Skeletal muscle tissue (tissue), 4 donors: ENCODE data around the gene MYO16. TPM values are rescaled to one million over a fixed set of nuclear protein-coding genes. Genes with fewer than 3 reads are reported as not detected.
"Not testable (repeated sequence)": the region's sequence is repeated elsewhere in the genome, so short reads cannot be mapped to it uniquely, and the experiment has no call there.

Source experiments
- H3K27ac ChIP-seq: one replicate; pipeline ENCODE4 v1.7.0; 2013; ENCODE audit warnings: mild to moderate bottlenecking, low read depth, low read length, inconsistent platforms
- H3K27me3 ChIP-seq, 3 donors: one replicate each; pipeline ENCODE4 v1.7.0; 2013; ENCODE audit warnings: low read length in 3 of 3; ENCODE audit not compliant: control insufficient read depth in 3 of 3, insufficient read depth in 3 of 3
- H3K36me3 ChIP-seq, 3 donors: one replicate each; pipeline ENCODE4 v1.7.0; 2013; ENCODE audit warnings: low read length in 3 of 3; ENCODE audit not compliant: control insufficient read depth in 3 of 3, insufficient read depth in 3 of 3
- H3K4me1 ChIP-seq, 3 donors: one replicate each; pipeline ENCODE4 v1.7.0; 2013; ENCODE audit warnings: low read length in 3 of 3, mild to moderate bottlenecking in 3 of 3; ENCODE audit not compliant: control insufficient read depth in 3 of 3, insufficient read depth in 3 of 3
- H3K4me3 ChIP-seq, 3 donors: one replicate each; pipeline ENCODE4 v1.7.0; 2013; ENCODE audit warnings: low read length in 3 of 3
- H3K9ac ChIP-seq, 3 donors: one replicate each; pipeline ENCODE4 v1.7.0; 2013; ENCODE audit warnings: low read length in 3 of 3, mild to moderate bottlenecking in 3 of 3, moderate library complexity in 2 of 3, low read depth in 1 of 3
- H3K9me3 ChIP-seq, 3 donors: one replicate each; pipeline ENCODE4 v1.7.0; 2013; ENCODE audit warnings: low read length in 3 of 3; ENCODE audit not compliant: control insufficient read depth in 3 of 3
- total RNA-seq: library from RNA; depleted of rRNA; stranded (reverse); fragments of >200 nt; gene quantifications from one replicate; pipeline ENCODE4 v1.2.3, GENCODE V29; 2014
- donor health status: Osteomylitis.

The MYO16 gene
- total RNA-seq, 1 donor from 2014 or later: 43.8 TPM

- H3K9ac ChIP-seq: no peak overlapping the region
- no peaks in the 10 kb centered on the region for H3K4me1 ChIP-seq
- H3K27ac ChIP-seq: no peak overlapping the region
- H3K36me3 ChIP-seq: no peaks in the 10 kb centered on the region
- peaks cover 0 to 2% (median 0%) of the 10 kb centered on the region in 3 donors for H3K27me3 ChIP-seq
- H3K4me3 ChIP-seq: no peak overlapping the region
- H3K9me3 ChIP-seq: no peaks in the 10 kb centered on the region
These were observed 461.4 kb downstream of the MYO16 start for GRCh38 chr13:109090796-109091195.

DNA sequence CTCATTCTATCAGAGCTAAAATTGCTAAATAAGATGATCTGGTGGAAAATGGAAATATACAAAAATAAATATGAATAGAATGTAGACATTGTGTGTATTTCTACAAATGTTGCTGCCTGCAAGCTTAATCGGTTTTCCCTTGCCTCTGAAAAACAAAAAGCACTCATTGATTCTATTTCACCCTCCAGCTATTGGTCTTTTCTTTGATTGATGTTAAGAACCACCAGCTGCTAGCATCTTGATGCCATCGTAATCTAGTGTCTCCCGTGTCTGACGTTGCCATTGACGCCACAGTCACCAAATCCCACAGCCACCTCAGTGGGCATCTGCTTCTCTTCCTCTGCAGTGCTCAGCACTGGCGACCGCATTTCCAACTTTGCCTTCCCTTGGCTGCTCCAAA, 461.8 kb downstream of the MYO16 start:
- H3K9me3 ChIP-seq: no peaks in the 10 kb centered on the region
- no peak overlapping the region for H3K9ac ChIP-seq
- H3K27ac ChIP-seq: no peak overlapping the region
- H3K4me1 ChIP-seq: no peaks in the 10 kb centered on the region
- peaks cover 0 to 2% (median 0%) of the 10 kb centered on the region in 3 donors for H3K27me3 ChIP-seq
- H3K4me3 ChIP-seq: no peak overlapping the region
- H3K36me3 ChIP-seq: no peaks in the 10 kb centered on the region

- H3K27me3 ChIP-seq, H3K27ac ChIP-seq, H3K36me3 ChIP-seq, H3K4me1 ChIP-seq, H3K9me3 ChIP-seq, H3K9ac ChIP-seq, H3K4me3 ChIP-seq: not testable (repeated sequence)
These were observed 462.8 kb downstream of the MYO16 start for GRCh38 chr13:109092186-109092585.

GRCh38 chr13:109093998-109094397, 464.6 kb downstream of the MYO16 start:
- peaks cover 0 to 2% (median 0%) of the 10 kb centered on the region in 3 donors for H3K9me3 ChIP-seq
- H3K4me3 ChIP-seq: no peak overlapping the region
- peaks cover 0 to 2% (median 0%) of the 10 kb centered on the region in 3 donors for H3K27me3 ChIP-seq
- H3K9ac ChIP-seq: no peak overlapping the region
- H3K27ac ChIP-seq: no peak overlapping the region
- H3K4me1 ChIP-seq: no peaks in the 10 kb centered on the region
- no peaks in the 10 kb centered on the region for H3K36me3 ChIP-seq

- peaks cover 0 to 3% (median 0%) of the 10 kb centered on the region in 3 donors for H3K9me3 ChIP-seq
- H3K4me3 ChIP-seq: no peak overlapping the region
- H3K27me3 ChIP-seq: peaks cover 0 to 2% (median 0%) of the 10 kb centered on the region in 3 donors
- H3K27ac ChIP-seq: no peak overlapping the region
- H3K36me3 ChIP-seq: no peaks in the 10 kb centered on the region
- H3K9ac ChIP-seq: no peak overlapping the region
- H3K4me1 ChIP-seq: no peaks in the 10 kb centered on the region
These were observed 465.7 kb downstream of the MYO16 start for GRCh38 chr13:109095126-109095525.

GRCh38 chr13:109096101-109096500, 466.7 kb downstream of the MYO16 start:
- peaks cover 0 to 3% (median 0%) of the 10 kb centered on the region in 3 donors for H3K9me3 ChIP-seq
- H3K9ac ChIP-seq: no peak overlapping the region
- H3K36me3 ChIP-seq: no peaks in the 10 kb centered on the region
- H3K27ac ChIP-seq: no peak overlapping the region
- no peak overlapping the region for H3K4me3 ChIP-seq
- no peaks in the 10 kb centered on the region for H3K4me1 ChIP-seq
- peaks cover 0 to 3% (median 2%) of the 10 kb centered on the region in 3 donors for H3K27me3 ChIP-seq

DNA sequence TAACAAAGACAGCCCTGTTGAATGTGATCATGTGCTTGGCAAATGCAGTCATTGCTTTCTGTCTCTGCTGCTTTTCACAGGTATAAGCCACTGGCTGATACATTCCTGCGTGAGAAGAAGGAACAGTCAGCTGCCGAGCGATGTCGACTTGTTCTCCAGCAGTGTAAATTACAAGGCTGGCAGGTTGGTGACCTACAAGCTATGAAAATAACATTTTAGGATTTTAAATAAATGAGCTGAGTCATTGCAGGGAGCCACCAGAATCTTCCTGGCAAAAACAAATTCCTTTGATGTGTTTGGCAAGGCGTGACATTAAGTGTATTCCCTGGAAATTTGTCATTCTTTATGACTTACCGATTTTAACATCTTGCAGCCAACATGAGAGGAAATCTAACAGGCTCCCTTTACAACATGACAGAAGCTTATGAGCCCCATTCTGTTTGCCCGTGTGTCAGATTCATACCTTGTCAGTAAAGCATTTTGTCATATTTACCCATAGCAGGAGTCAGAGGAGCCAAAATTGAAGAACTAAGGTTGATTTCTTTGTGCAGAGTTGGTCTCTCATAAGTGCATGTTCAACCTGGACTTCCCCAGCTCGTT, 471.4 kb downstream of the MYO16 start:
- Histone ChIP-seq H3K9ac (no peak overlapping the region), H3K36me3 (no peaks in the 10 kb centered on the region)

DNA sequence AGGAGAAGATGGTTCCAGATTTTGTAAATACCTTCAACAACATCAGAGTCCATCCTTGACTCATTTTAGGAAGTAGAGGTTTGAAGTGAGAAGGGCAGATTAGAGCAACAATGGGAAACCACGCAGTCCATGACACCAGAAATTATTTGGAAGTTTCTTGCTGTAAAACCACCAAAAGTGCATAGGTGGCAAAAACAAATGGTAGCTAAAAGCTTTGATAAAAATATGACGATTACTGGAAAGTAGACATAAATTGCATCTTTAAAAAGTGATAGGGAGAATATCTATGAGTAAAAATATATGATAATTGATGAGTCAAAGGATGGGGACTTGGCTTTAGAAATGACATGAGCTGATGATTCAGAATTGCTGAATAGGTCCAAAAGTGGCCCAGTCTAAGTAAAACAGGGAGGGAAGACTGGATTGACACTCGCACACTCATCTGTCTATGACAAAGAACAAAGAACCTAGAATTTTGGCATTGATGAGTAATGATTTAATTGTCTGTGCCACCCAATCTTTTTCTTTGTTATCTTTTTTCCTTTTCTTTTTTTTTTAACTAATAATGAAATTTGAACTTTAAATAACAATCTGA, 472.2 kb downstream of the MYO16 start:
- H3K4me3 ChIP-seq: no peak overlapping the region
- no peaks in the 10 kb centered on the region for H3K36me3 ChIP-seq
- no peak overlapping the region for H3K27ac ChIP-seq
- H3K4me1 ChIP-seq: no peaks in the 10 kb centered on the region
- H3K9me3 ChIP-seq: peaks cover 0 to 3% (median 0%) of the 10 kb centered on the region in 3 donors
- no peak overlapping the region for H3K9ac ChIP-seq
- peaks cover 0 to 7% (median 2%) of the 10 kb centered on the region in 3 donors for H3K27me3 ChIP-seq

More for the DNA sequence above, 471.4 kb downstream of the MYO16 start:
- Histone ChIP-seq H3K9me3 (peaks cover 0 to 3% (median 0%) of the 10 kb centered on the region in 3 donors), H3K4me1 (no peaks in the 10 kb centered on the region), H3K4me3 (no peak overlapping the region), H3K27ac (no peak overlapping the region), H3K27me3 (peaks cover 0 to 7% (median 2%) of the 10 kb centered on the region in 3 donors)

DNA sequence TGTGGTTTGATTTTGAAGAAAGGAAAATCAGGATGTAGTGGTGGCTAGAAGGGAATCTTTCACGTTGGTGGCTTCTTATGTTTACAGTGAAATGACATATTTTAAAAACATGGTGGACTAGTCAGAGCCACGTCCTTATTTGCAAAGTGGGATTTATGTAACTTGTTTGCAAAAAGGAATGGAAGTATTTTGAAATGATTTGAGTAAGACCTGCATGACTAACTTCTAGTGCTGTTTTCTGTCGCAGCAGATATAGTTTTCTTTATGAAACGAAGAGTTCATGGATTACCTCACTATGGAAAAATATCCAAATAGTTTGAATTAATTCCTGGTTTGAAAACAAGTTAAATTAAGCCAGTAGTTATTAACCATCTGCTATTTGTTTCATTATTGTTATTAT, 476.5 kb downstream of the MYO16 start:
- Histone ChIP-seq H3K4me1 (no peaks in the 10 kb centered on the region), H3K27ac (no peak overlapping the region), H3K4me3 (no peak overlapping the region), H3K36me3 (no peaks in the 10 kb centered on the region), H3K27me3 (peaks cover 0 to 6% (median 4%) of the 10 kb centered on the region in 3 donors), H3K9ac (no peak overlapping the region), H3K9me3 (no peaks in the 10 kb centered on the region)

GRCh38 chr13:109110159-109110558, 480.7 kb downstream of the MYO16 start:
- H3K27me3 ChIP-seq: peaks cover 0 to 3% (median 0%) of the 10 kb centered on the region in 3 donors
- H3K27ac ChIP-seq: no peak overlapping the region
- H3K4me3 ChIP-seq: no peak overlapping the region
- H3K4me1 ChIP-seq: no peaks in the 10 kb centered on the region
- no peaks in the 10 kb centered on the region for H3K36me3 ChIP-seq
- H3K9me3 ChIP-seq: no peaks in the 10 kb centered on the region
- H3K9ac ChIP-seq: no peak overlapping the region
